ENCODE results near the gene POLR3A.

Gene POLR3A

GRCh38 chr10:77977934-77978333, 51.4 kb downstream of the POLR3A start:
- TF ChIP-seq CTCF (IDR thresholded peaks at IDR 0.05), result no peak

- TF ChIP-seq CTCF (IDR thresholded peaks at IDR 0.05), result no peak
Observed at GRCh38 chr10:77977016-77977415, 52.3 kb downstream of the POLR3A start.

- TF ChIP-seq CTCF (IDR thresholded peaks at IDR 0.05), result no peak
Observed at GRCh38 chr10:77975086-77975666, 54.1 kb downstream of the POLR3A start.

GRCh38 chr10:77974396-77975074, 54.8 kb downstream of the POLR3A start:
- TF ChIP-seq CTCF (IDR thresholded peaks at IDR 0.05), result peak; percentile 78

- no peak for TF ChIP-seq CTCF (IDR thresholded peaks at IDR 0.05)
Observed at GRCh38 chr10:77973276-77973675, 56.0 kb downstream of the POLR3A start.

- TF ChIP-seq CTCF (IDR thresholded peaks at IDR 0.05), result no peak
Observed at GRCh38 chr10:77972148-77972547, 57.2 kb downstream of the POLR3A start.

GRCh38 chr10:77971804-77972144, 57.5 kb downstream of the POLR3A start:
- TF ChIP-seq CTCF (IDR thresholded peaks at IDR 0.05), result no peak
